Sigmoid colon (tissue), 4 donors: ENCODE measurements around the gene POLE2.

Experiments used
- CTCF ChIP-seq, 4 experiments: fragments of 450-650 bp in 3 of 4; fragments of 200-600 bp in 1 of 4; IDR thresholded peaks; one replicate each; pipeline ENCODE4 v1.5.1; 2016 to 2019; ENCODE audit warnings: antibody characterized with exemption in 4 of 4, mild to moderate bottlenecking in 3 of 4, moderate library complexity in 2 of 4
- EP300 ChIP-seq, 4 donors: sonication (generic); formaldehyde crosslinking; IDR thresholded peaks; one replicate each; pipeline ENCODE4 v1.6.1; 2017; ENCODE audit warnings: antibody characterized with exemption in 4 of 4
- POLR2AphosphoS5 ChIP-seq, 4 donors: sonication (generic); formaldehyde crosslinking; IDR thresholded peaks; one replicate each; pipeline ENCODE4 v1.6.1; 2017; ENCODE audit warnings: antibody characterized with exemption in 4 of 4

- TF ChIP-seq CTCF (IDR thresholded peaks at IDR 0.05) (no peak), EP300 (IDR thresholded peaks at IDR 0.05) (no peak), POLR2AphosphoS5 (IDR thresholded peaks at IDR 0.05) (no peak)
These were observed 64.6 kb downstream of the POLE2 start for GRCh38 chr14:49623387-49623786.
